Stimulated activated naive B cell treated with anti-CD40 and anti-IgM and Interleukin-4, amounts not matched to agents 10 μg/mL and 1 μg/mL and 100 μg/mL, for 72 hours (primary cell): ENCODE measurements around the gene UBE4B.

Source experiments
- ATAC-seq, 2 donors: fragments of 150-1000 bp; cut with Tn5 transposase; replicated peaks; 2 replicates each; pipeline ENCODE4 v1.10.0; 2021; ENCODE audit warnings: moderate library complexity in 1 of 2
- DNase-seq: peaks from one replicate; pipeline ENCODE4 v3.0.0; 2021
- H3K27ac Mint-ChIP-seq: one replicate; pipeline ENCODE4 v1.8.0; 2022; ENCODE audit warnings: mild to moderate bottlenecking, mixed read lengths
- H3K27me3 Mint-ChIP-seq, 2 donors: one replicate each; pipeline ENCODE4 v1.8.0; 2022; ENCODE audit warnings: mixed read lengths in 2 of 2
- H3K36me3 Mint-ChIP-seq, 2 donors: one replicate each; pipeline ENCODE4 v1.8.0; 2022; ENCODE audit warnings: mixed read lengths in 2 of 2, mild to moderate bottlenecking in 1 of 2
- H3K4me1 Mint-ChIP-seq, 2 donors: one replicate each; pipeline ENCODE4 v1.8.0; 2022; ENCODE audit warnings: mixed read lengths in 2 of 2, mild to moderate bottlenecking in 1 of 2
- H3K4me3 Mint-ChIP-seq, 2 donors: one replicate each; pipeline ENCODE4 v1.8.0; 2022; ENCODE audit warnings: mild to moderate bottlenecking in 2 of 2, mixed read lengths in 2 of 2, moderate library complexity in 1 of 2
- H3K9me3 Mint-ChIP-seq, 2 donors: one replicate each; pipeline ENCODE4 v1.8.0; 2022; ENCODE audit warnings: mixed read lengths in 2 of 2, mild to moderate bottlenecking in 1 of 2

Gene UBE4B

GRCh38 chr1:10052347-10052746 lies 19.6 kb downstream of the UBE4B start:
- Mint-ChIP-seq H3K4me3 (no peak overlapping the region), H3K9me3 (no peaks in the 10 kb centered on the region), H3K27me3 (no peaks in the 10 kb centered on the region), H3K36me3 (peaks cover 22 to 38% of the 10 kb centered on the region in 2 donors), H3K4me1 (peaks cover 7 to 17% of the 10 kb centered on the region in 2 donors), H3K27ac (no peak overlapping the region)
- DNase-seq = no peak
- ATAC-seq = no peak

GRCh38 chr1:10054465-10054864 lies 21.7 kb downstream of the UBE4B start:
- H3K4me1 Mint-ChIP-seq = peaks cover 7 to 18% of the 10 kb centered on the region in 2 donors
- H3K27ac Mint-ChIP-seq = no peak overlapping the region
- DNase-seq (no peak), ATAC-seq (no peak)
- H3K36me3 Mint-ChIP-seq = peaks cover 23 to 42% of the 10 kb centered on the region in 2 donors
- H3K27me3 Mint-ChIP-seq = no peaks in the 10 kb centered on the region
- no peaks in the 10 kb centered on the region for H3K9me3 Mint-ChIP-seq
- H3K4me3 Mint-ChIP-seq = no peak overlapping the region

GRCh38 chr1:10056599-10056987 lies 23.8 kb downstream of the UBE4B start:
- ATAC-seq = no peak
- Mint-ChIP-seq H3K9me3 (no peaks in the 10 kb centered on the region), H3K36me3 (peaks cover 22 to 25% of the 10 kb centered on the region in 2 donors)

GRCh38 chr1:10057343-10057742 lies 24.6 kb downstream of the UBE4B start:
- H3K36me3 Mint-ChIP-seq = peaks cover 20 to 22% of the 10 kb centered on the region in 2 donors
- ATAC-seq (no peak), DNase-seq (no peak)
- H3K27me3 Mint-ChIP-seq = no peaks in the 10 kb centered on the region
- peaks cover 8 to 17% of the 10 kb centered on the region in 2 donors for H3K4me1 Mint-ChIP-seq
- no peak overlapping the region for H3K27ac Mint-ChIP-seq
- H3K4me3 Mint-ChIP-seq = no peak overlapping the region
- no peaks in the 10 kb centered on the region for H3K9me3 Mint-ChIP-seq

More at GRCh38 chr1:10056599-10056987, 23.8 kb downstream of the UBE4B start:
- Mint-ChIP-seq H3K27ac (no peak overlapping the region), H3K4me3 (no peak overlapping the region), H3K27me3 (no peaks in the 10 kb centered on the region), H3K4me1 (peaks cover 8 to 18% of the 10 kb centered on the region in 2 donors)
- DNase-seq = no peak

DNA sequence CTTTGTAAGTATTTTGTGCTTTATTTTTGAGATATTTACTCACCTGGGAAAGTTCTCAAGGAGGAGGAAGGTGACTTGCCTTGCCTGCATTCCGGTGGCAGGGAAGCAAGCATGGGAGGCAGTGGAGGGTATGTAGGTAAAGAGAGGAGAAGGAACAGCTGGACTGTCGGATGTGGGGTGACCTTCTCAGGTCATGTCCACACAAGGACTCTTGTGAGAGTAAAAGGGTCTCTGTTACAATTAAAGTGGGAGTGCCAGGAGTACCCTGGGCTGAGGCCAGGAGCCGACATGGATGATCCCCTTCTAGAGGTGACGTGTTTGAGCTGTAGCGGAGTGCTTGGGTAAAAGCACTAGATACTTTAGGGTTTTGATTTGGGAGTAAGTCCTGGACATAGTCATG lies 25.0 kb downstream of the UBE4B start:
- Mint-ChIP-seq H3K27me3 (no peaks in the 10 kb centered on the region), H3K4me3 (no peak overlapping the region), H3K9me3 (no peaks in the 10 kb centered on the region), H3K4me1 (peaks cover 8 to 13% of the 10 kb centered on the region in 2 donors), H3K27ac (no peak overlapping the region), H3K36me3 (peaks cover 18% of the 10 kb centered on the region in 2 donors)
- no peak for ATAC-seq
- no peak for DNase-seq

- H3K27me3 Mint-ChIP-seq = no peaks in the 10 kb centered on the region
- H3K36me3 Mint-ChIP-seq = peaks cover 24% of the 10 kb centered on the region in 2 donors
- no peak overlapping the region for H3K4me3 Mint-ChIP-seq
- peaks cover 12 to 20% of the 10 kb centered on the region in 2 donors for H3K4me1 Mint-ChIP-seq
- no peak for ATAC-seq
- no peak overlapping the region for H3K27ac Mint-ChIP-seq
- DNase-seq = no peak
- no peaks in the 10 kb centered on the region for H3K9me3 Mint-ChIP-seq
Measured at GRCh38 chr1:10059342-10059718, 26.6 kb downstream of the UBE4B start.

DNA sequence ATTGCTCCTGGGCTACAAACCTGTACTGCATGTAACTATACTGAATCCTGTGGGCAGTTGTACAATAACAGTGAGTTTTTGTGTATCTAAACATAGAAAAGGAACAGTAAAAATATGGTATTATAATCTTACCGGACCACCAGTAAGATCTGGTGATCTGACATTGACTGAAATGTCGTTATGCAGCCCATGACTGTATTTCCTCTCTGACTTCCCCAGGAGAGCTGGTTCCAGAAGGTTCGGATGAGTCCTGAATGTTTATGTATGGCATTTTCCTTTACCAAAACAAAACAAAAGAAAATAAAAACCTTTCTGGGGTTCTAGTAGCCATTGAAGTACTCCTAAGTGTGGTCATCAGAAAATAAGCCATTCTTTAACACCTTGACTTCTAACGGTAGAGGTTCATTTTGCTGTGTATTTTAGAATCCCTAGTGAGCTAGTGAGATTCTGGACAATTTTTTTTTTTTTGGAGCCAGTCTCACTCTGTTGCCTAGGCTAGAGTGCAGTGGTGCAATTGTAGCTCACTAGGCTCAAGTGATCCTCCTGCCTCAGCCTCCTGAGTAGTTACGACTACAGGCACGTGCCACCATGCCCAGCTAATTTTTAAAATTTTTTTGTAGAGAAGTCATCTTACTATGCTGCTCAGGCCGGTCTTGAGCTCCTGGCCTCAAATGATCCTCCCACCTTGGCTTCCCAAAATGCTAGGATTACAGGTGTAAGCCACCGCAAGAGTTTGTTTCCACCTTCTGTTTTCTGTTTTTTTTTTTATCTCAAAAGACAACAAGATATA lies 27.7 kb downstream of the UBE4B start:
- Mint-ChIP-seq H3K4me3 (no peak overlapping the region), H3K27me3 (no peaks in the 10 kb centered on the region), H3K9me3 (no peaks in the 10 kb centered on the region), H3K27ac (no peak overlapping the region), H3K4me1 (peaks cover 14 to 31% of the 10 kb centered on the region in 2 donors), H3K36me3 (peaks cover 26 to 31% of the 10 kb centered on the region in 2 donors)
- ATAC-seq = no peak
- no peak for DNase-seq

DNA sequence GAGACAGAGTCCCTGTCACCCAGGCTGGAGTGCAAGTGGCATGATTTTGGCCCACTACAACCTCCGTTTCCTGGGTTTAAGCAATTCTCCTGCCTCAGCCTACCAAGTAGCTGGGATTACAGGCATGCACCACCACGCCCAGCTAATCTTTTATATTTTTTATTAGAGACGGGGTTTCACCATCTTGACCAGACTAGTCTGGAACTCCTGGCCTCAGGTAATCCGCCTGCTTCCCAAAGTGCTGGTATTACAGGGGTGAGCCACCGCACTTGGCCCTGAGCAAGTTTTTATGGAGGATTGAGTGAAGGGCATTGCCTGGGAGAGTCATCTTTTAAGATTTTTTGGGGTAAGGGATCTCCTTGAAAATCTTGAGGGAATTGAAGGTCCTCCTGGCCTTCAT lies 28.5 kb downstream of the UBE4B start:
- no peaks in the 10 kb centered on the region for H3K27me3 Mint-ChIP-seq
- H3K36me3 Mint-ChIP-seq = peaks cover 26 to 31% of the 10 kb centered on the region in 2 donors
- no peak for ATAC-seq
- H3K4me3 Mint-ChIP-seq = no peak overlapping the region
- DNase-seq = no peak
- peaks cover 12 to 31% of the 10 kb centered on the region in 2 donors for H3K4me1 Mint-ChIP-seq
- no peak overlapping the region for H3K27ac Mint-ChIP-seq
- no peaks in the 10 kb centered on the region for H3K9me3 Mint-ChIP-seq

GRCh38 chr1:10063878-10064277 lies 31.1 kb downstream of the UBE4B start:
- Mint-ChIP-seq H3K4me3 (no peak overlapping the region), H3K27me3 (no peaks in the 10 kb centered on the region), H3K4me1 (peaks cover 9 to 40% of the 10 kb centered on the region in 2 donors), H3K36me3 (peaks cover 19 to 20% of the 10 kb centered on the region in 2 donors), H3K9me3 (no peaks in the 10 kb centered on the region), H3K27ac (no peak overlapping the region)
- no peak for DNase-seq
- ATAC-seq = no peak

DNA sequence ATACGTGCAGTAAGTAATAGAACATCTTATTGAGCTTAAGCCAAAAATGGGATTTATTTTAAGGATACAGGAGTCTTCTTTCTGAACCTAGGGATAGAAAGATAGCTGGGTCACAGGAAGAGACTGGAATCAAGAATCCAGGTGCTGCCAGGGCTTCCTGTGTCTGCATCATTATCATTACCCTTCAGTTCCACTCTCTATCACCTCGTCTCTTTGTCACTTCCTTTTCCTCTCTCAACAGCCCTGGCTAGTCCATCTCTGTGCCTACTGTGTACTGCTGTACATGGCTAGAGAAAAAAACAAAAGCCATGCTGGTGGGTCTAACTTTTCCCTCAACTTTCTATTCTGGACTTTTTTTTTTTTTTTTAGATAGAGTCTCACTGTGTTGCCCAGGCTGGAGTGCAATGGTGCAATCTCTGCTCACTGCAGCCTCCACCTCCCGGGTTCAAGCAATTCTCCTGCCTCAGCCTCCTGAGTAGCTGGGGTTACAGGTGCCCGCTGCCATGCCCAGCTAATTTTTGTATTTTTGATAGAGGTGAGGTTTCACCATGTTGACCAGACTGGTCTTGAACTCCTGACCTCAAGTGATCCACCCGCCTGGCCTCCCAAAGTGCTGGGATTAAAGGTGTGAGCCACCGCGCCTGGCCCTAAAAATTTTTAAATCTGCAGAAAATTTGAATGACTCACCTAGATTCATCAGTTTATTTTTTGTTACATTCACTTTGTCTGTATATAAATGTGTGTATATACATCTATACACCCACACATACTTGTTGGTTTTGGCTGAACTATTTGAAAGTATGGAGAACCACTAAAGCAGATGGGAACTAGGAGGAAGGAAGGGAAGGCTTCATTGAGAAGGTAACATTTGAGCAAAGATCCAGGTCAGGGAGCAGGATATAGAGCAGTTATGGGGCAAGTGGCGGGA lies 31.9 kb downstream of the UBE4B start:
- Mint-ChIP-seq H3K4me3 (no peak overlapping the region), H3K27me3 (no peaks in the 10 kb centered on the region), H3K27ac (no peak overlapping the region), H3K4me1 (peaks cover 9 to 44% of the 10 kb centered on the region in 2 donors), H3K36me3 (peaks cover 20 to 21% of the 10 kb centered on the region in 2 donors), H3K9me3 (no peaks in the 10 kb centered on the region)
- no peak for ATAC-seq
- DNase-seq = no peak

DNA sequence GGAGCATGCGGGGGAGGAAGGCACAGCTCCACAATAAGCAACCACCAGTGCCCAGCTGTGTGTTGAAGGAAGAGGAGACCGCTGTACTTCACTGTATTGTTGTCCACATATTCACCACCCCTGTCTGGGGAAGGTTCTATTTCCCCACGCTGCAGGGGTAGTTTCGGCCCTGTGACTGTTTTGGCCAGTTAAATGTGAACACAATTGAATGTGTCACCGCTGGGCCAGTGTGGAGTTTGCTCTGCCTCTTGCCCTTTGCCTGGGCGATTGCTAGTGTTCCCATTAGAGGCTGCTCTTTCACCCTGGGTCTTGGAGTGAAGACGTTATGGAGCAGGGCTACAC lies 32.6 kb downstream of the UBE4B start:
- Mint-ChIP-seq H3K27me3 (no peaks in the 10 kb centered on the region), H3K4me3 (no peak overlapping the region)
- no peak for ATAC-seq

DNA sequence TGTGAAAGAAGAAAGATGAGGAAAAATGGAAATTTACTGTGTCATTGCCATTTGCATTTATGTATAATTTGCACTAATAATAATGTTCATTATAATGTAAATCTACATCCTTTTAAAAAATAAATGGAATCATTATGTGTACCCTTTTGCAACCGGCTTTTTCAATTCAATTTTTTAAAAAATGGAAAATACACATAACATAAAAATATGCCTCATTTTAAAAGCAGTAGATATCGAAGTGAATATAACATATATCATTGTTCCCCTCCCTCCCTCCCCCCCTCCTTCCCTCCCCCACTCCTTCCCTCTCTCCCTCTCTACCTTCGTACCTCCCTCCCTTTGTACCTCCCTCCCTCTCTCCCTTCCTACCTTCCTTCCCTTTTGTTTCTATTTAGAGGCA lies 33.0 kb downstream of the UBE4B start:
- no peaks in the 10 kb centered on the region for H3K9me3 Mint-ChIP-seq

More for the DNA sequence above, 32.6 kb downstream of the UBE4B start:
- no peak for DNase-seq
- peaks cover 20 to 21% of the 10 kb centered on the region in 2 donors for H3K36me3 Mint-ChIP-seq
- H3K4me1 Mint-ChIP-seq = peaks cover 8 to 44% of the 10 kb centered on the region in 2 donors
- no peak overlapping the region for H3K27ac Mint-ChIP-seq
- H3K9me3 Mint-ChIP-seq = no peaks in the 10 kb centered on the region

GRCh38 chr1:10068605-10069294 lies 36.0 kb downstream of the UBE4B start:
- H3K36me3 Mint-ChIP-seq = peaks cover 16% of the 10 kb centered on the region in 2 donors
- no peak for ATAC-seq
- no peaks in the 10 kb centered on the region for H3K27me3 Mint-ChIP-seq
- no peak overlapping the region for H3K4me3 Mint-ChIP-seq
- H3K9me3 Mint-ChIP-seq = no peaks in the 10 kb centered on the region
- peaks cover 8 to 38% of the 10 kb centered on the region in 2 donors for H3K4me1 Mint-ChIP-seq
- DNase-seq = no peak
- H3K27ac Mint-ChIP-seq = no peak overlapping the region

More for the DNA sequence above, 33.0 kb downstream of the UBE4B start:
- DNase-seq = no peak
- Mint-ChIP-seq H3K27ac (no peak overlapping the region), H3K4me1 (peaks cover 8 to 44% of the 10 kb centered on the region in 2 donors), H3K27me3 (no peaks in the 10 kb centered on the region), H3K4me3 (no peak overlapping the region), H3K36me3 (peaks cover 20 to 21% of the 10 kb centered on the region in 2 donors)
- no peak for ATAC-seq

DNA sequence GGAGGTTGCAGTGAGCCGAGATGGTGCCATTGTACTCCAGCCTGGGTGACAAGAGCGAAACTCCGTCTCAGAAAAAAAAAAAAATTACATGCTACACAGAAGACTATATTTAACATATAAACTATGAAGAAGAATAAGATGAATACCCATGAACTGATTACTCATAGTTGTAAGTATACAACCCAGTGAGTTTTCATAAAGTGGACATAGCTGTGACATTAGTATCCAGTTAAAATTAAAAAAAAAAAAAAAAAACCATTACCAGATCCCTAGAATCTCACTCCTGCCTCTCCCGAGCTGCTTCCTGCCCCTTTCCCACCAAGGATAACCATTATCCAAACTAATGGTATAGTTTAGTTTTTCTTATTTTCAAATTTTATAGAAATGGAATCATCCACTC lies 37.4 kb downstream of the UBE4B start:
- no peaks in the 10 kb centered on the region for H3K27me3 Mint-ChIP-seq
- ATAC-seq = no peak
- no peak overlapping the region for H3K4me3 Mint-ChIP-seq
- H3K36me3 Mint-ChIP-seq = peaks cover 13 to 15% of the 10 kb centered on the region in 2 donors
- peaks cover 11 to 35% of the 10 kb centered on the region in 2 donors for H3K4me1 Mint-ChIP-seq
- no peak overlapping the region for H3K27ac Mint-ChIP-seq
- no peak for DNase-seq
- no peaks in the 10 kb centered on the region for H3K9me3 Mint-ChIP-seq
